IPS-15b (cell line): ENCODE data around the gene MEOX1.

Experiments
- H3K27me3 ChIP-seq: one replicate; pipeline ENCODE4 v1.6.1; 2013; ENCODE audit warnings: low read length; ENCODE audit not compliant: control insufficient read depth, insufficient read depth
- H3K36me3 ChIP-seq: one replicate; pipeline ENCODE4 v1.6.1; 2013; ENCODE audit warnings: low read length; ENCODE audit not compliant: control insufficient read depth, insufficient read depth
- H3K4me1 ChIP-seq: one replicate; pipeline ENCODE4 v1.6.1; 2013; ENCODE audit warnings: mild to moderate bottlenecking, low read length; ENCODE audit not compliant: control insufficient read depth, insufficient read depth
- H3K4me3 ChIP-seq: one replicate; pipeline ENCODE4 v1.5.1; 2013; ENCODE audit warnings: low read depth, low read length
- H3K9ac ChIP-seq: one replicate; pipeline ENCODE4 v1.6.1; 2013; ENCODE audit warnings: low read depth, mild to moderate bottlenecking, low read length
- H3K9me3 ChIP-seq: one replicate; pipeline ENCODE4 v1.6.1; 2013; ENCODE audit warnings: mild to moderate bottlenecking, low read length; ENCODE audit not compliant: control insufficient read depth, insufficient read depth

MEOX1 gene

DNA sequence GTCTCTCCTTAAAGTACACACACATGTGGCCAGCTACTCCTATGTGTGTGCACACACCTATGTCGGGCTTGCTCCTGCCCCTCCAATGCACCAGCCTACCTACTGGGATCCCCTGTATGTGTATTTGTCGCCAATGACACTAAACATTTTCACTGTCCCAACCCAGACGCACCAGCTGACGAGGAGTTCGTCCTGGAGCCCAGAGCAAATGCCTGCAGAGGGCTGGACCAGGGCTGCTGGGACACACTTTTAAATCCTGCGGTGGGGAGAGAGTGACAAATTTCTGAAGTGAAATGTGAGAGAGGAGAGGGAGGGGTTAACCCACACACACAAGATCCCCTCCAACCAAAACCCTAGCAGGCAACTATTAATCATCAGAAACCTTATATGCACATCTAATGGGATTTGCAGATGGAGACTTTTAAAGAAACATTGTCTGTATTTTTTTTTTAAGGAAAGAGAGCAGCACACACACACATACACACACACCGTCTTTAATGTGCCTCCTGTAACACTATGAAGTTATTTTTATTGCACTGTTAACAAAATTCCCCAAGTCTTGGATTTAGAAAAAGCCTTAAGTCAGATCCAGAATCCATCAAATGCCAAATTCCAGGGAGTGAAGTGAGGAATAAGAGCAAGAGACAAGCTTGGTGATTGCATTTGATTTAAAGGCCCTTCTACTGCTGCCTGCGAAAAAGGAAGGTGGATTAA, at the start of gene MEOX1:
MEOX1 (minus strand) TSS at position 224 of the 714 bp plus-strand sequence. CDS start 388 bp downstream, outside the sequence.
- H3K27me3 ChIP-seq = no peaks in the 10 kb centered on the region
- H3K4me1 ChIP-seq = peaks cover 6% of the 10 kb centered on the region
- H3K9ac ChIP-seq = no peak within 1 kb of the TSS
- no peaks in the 10 kb centered on the region for H3K9me3 ChIP-seq
- no peaks in the 10 kb centered on the region for H3K36me3 ChIP-seq
- no peak within 1 kb of the TSS for H3K4me3 ChIP-seq

DNA sequence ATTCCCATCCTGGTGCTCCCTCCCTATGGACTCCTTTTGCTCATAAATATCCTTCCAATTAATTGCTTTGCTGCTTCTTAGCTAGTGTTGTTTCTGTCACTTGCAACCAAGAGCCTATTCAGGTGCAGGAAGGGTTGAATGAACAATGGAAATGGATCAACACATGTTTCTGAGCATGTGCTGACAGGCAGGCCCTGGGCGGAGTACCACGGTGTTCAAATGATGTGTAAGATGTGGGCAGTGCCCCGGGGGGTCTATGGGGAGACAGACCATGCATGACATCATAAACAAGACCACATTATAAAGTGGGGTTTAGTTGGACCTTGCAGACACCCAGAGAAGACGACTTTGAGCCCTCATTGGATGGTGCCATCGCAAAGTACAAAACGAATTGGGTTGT, 48.4 kb upstream of the MEOX1 start:
- no peaks in the 10 kb centered on the region for H3K4me1 ChIP-seq
- peaks cover 38% of the 10 kb centered on the region for H3K27me3 ChIP-seq
- no peaks in the 10 kb centered on the region for H3K36me3 ChIP-seq
- no peaks in the 10 kb centered on the region for H3K9me3 ChIP-seq
- H3K4me3 ChIP-seq = no peak overlapping the region
- no peak overlapping the region for H3K9ac ChIP-seq

DNA sequence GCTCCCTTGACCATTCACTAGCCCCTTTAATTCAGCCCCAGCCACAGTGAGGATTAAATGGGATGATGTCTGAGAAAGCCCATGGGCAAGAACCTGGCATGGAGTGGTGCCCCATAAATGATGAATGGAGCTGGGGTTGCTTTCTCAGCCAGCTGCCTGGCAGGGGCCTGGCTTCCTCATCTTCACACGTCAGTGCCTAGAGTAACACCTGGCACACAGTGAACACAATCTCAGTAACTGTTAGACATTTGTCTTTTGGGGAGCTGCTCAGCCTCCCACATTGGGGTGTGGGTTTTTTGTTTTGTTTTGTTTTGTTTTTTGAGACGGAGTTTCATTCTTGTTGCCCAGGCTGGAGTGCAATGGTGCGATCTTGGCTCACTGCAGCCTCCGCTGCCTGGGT, 47.5 kb upstream of the MEOX1 start:
- no peak overlapping the region for H3K4me3 ChIP-seq
- H3K9ac ChIP-seq = no peak overlapping the region
- no peaks in the 10 kb centered on the region for H3K36me3 ChIP-seq
- no peaks in the 10 kb centered on the region for H3K9me3 ChIP-seq
- no peaks in the 10 kb centered on the region for H3K4me1 ChIP-seq
- peaks cover 29% of the 10 kb centered on the region for H3K27me3 ChIP-seq

DNA sequence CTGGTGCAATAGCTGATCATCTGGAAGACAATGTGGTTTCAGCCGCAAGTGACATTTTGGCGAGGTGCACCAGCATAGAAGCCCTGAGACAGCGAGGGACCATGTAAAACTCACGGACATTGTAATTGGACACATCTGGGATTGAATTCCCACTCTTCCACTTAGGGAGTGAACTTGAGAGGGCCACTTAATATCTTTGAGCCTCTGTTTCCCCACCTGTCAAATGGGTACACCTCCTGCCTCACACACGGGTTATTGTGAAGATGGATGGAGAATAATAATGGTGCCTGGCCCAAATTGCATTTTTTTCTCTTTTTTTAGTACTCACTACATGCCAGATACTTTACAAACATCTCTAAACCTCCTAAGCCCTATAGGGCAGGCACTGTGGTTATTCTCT, 45.5 kb upstream of the MEOX1 start:
- H3K9ac ChIP-seq = no peak overlapping the region
- H3K4me3 ChIP-seq = no peak overlapping the region
- H3K4me1 ChIP-seq = peaks cover 3% of the 10 kb centered on the region
- H3K27me3 ChIP-seq = peaks cover 11% of the 10 kb centered on the region
- H3K9me3 ChIP-seq = no peaks in the 10 kb centered on the region
- H3K36me3 ChIP-seq = no peaks in the 10 kb centered on the region

DNA sequence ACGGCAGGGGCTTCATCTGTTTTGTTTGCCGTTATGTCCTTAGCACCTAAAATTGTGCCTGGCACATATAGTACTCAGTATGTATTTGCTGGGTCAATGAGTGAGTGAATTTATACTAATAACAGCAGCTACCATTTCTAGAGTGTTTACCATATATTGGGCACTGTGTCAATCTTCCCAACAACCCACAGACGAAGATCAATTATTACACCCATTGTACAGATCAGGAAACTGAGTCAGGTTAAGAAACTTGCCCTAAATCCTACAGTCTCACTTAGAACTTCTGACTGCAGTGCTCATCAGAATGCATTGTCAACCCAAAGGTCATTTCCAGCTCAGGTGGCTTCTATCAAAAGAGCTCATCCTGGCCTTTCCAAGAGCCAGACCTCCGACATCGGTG, 44.5 kb upstream of the MEOX1 start:
- Histone ChIP-seq H3K27me3 (peaks cover 6% of the 10 kb centered on the region), H3K9ac (no peak overlapping the region), H3K4me1 (peaks cover 4% of the 10 kb centered on the region), H3K36me3 (no peaks in the 10 kb centered on the region), H3K4me3 (no peak overlapping the region), H3K9me3 (no peaks in the 10 kb centered on the region)

DNA sequence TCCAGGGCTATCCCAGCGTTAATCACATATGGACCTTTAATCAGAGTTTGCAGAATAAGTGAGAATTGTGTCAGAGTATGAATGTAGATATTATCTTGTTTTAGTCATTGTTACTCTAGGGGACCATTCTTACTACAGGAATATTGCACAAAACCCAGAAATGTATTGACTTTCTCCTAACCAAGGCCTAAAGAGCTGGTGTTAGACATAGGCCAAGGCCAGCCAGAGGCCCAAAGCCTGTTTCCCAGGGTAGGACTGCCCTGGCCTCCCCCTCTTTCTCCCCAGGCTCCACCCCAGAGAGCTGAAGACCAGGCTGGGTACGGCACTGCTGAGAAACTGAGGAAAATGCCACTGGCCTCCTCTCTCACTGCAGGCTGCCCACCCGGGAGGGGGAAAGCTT, 41.9 kb upstream of the MEOX1 start:
- Histone ChIP-seq H3K9me3 (no peaks in the 10 kb centered on the region), H3K9ac (no peak overlapping the region), H3K27me3 (no peaks in the 10 kb centered on the region), H3K4me3 (no peak overlapping the region), H3K4me1 (peaks cover 6% of the 10 kb centered on the region), H3K36me3 (no peaks in the 10 kb centered on the region)

DNA sequence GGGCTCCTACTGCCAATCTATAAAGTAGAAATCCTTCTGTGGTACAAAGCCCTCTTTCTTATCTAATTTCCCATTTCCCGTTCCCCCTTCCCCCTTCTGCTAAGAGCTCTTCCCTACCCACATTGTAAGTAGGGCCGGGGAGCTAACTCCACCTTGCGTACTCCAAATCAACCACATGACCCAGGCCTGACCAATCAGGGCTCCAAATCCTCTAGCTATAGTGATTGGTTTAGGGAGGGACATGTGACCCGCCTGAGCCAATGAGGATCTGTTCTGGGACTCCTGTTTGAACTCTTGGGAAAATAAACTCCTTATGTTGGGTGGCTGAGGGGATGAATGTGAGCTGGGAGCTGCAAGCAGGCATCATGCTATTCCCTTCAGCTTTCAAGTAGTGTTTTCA, 40.9 kb upstream of the MEOX1 start:
- Histone ChIP-seq H3K4me1 (peaks cover 6% of the 10 kb centered on the region), H3K4me3 (no peak overlapping the region), H3K36me3 (no peaks in the 10 kb centered on the region), H3K9me3 (no peaks in the 10 kb centered on the region), H3K27me3 (no peaks in the 10 kb centered on the region), H3K9ac (no peak overlapping the region)

DNA sequence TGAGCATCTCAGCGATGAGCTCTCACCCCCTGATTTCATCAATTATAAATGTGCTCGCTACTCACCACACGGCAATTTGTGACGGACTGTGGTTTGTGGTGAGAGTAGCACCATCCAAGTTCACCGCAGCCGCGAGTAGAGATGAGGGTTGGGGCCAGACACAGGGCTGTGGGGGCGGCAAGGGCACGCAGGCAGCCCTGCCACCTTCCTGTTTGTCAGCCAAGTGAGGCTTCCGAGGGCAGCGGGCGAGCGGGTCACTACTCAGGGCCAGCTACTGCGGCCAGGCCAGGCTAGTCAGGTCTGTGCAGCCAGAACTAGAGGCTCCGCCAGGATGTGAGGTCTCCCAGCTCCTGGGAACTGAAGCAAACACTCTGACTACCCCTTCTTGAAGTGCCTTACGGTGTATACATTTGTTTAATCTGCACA, 39.6 kb upstream of the MEOX1 start:
- Histone ChIP-seq H3K4me1 (peaks cover 6% of the 10 kb centered on the region), H3K4me3 (no peak overlapping the region), H3K36me3 (no peaks in the 10 kb centered on the region), H3K9ac (no peak overlapping the region), H3K9me3 (no peaks in the 10 kb centered on the region), H3K27me3 (no peaks in the 10 kb centered on the region)

DNA sequence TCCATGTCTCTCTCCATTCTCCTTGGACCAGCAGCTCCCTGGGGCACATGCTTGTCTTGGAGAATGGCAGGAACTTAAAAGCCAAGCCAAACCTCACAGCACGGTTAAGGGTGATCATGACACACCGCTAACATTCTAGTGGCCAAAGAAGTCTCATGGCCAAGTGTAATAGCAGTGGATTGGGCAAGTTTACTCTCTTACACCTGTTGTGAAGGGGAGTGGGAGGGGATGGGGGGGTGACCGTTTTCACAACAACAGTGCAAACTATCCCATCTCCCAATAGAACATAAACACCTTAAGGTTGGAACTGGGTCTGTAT, 37.7 kb upstream of the MEOX1 start:
- Histone ChIP-seq H3K9me3 (no peaks in the 10 kb centered on the region), H3K27me3 (no peaks in the 10 kb centered on the region)

DNA sequence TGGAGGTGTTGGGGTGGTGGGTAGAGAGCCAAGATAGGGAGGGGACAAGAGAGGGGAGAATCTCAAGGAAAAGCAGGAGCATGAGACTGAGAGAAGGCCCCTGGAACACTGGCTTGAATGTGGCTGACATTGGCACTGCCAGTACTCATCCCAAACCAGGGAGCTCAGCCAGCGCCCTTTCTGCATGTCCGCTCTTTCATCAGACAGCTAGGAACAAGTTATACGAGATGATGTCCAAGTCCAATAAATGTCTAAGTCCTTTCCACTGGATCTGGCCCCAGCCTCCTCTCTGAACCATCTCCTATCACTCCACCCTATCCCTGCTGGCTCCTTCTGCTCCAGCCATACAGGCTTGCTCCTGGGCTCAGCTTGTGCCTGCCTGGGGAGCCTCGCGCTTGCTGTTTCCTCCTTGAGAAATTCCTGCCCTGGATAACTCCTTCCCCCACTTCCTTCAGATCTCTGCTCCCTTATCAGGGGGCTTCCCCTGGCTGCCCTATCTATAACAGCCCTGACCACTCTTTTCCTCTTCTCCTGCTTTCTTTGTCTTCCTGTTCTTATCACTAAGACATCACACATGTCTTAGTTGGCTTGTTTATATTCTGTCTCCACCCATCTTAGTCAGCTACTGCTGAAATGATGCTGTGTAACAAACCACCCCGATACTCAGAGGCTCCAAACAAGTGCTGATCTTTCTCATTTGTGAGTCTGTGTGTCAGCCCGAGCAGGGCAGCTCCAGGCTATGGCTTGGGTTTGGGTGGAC, 37.1 kb upstream of the MEOX1 start:
- no peak overlapping the region for H3K4me3 ChIP-seq
- no peaks in the 10 kb centered on the region for H3K9me3 ChIP-seq
- no peak overlapping the region for H3K9ac ChIP-seq
- H3K4me1 ChIP-seq = peaks cover 3% of the 10 kb centered on the region
- no peaks in the 10 kb centered on the region for H3K36me3 ChIP-seq
- no peaks in the 10 kb centered on the region for H3K27me3 ChIP-seq

More for the DNA sequence above, 37.7 kb upstream of the MEOX1 start:
- Histone ChIP-seq H3K4me3 (no peak overlapping the region), H3K4me1 (peaks cover 6% of the 10 kb centered on the region), H3K36me3 (no peaks in the 10 kb centered on the region), H3K9ac (no peak overlapping the region)

DNA sequence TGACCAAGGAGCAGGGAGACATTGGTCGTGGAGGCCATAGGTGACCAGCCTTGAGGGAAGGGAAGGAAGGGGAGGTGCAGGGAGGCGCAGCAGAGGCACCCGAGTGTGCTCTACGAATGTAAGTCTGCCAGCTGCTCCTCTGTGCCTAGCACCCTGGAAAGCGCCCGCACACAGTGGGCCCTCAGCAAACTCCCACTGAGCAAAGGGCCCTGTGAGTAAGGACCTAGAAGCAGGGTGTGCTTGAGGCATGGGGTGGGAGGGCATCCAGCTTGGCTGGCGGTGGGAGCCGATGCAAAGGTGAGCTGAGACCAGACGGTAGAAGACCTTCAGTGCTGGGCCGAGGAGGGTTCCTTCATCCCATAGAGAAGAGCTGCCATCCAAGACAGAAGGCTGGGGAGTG, 36.2 kb upstream of the MEOX1 start:
- Histone ChIP-seq H3K27me3 (no peaks in the 10 kb centered on the region), H3K9ac (no peak overlapping the region), H3K4me1 (peaks cover 3% of the 10 kb centered on the region), H3K4me3 (no peak overlapping the region), H3K9me3 (no peaks in the 10 kb centered on the region), H3K36me3 (no peaks in the 10 kb centered on the region)

DNA sequence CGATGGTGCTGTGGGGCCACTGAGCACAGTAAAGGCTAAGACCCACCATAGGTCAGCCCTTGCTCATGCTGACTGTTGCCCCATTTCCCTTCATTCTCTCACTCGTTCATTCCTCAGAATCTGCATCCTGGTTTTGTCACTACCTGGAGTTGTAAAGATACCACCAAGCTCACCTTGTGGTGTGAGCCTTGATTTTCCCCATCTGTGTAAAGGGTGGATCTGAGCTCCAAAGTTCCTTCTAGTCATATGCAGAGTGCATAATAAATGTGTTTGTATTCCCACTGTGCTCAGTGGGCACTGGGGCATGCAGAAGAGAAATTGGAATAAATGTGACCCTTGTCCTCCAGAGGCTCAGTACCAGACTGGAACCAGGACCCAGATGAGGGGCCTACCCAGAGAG, 35.2 kb upstream of the MEOX1 start:
- Histone ChIP-seq H3K9ac (no peak overlapping the region), H3K36me3 (no peaks in the 10 kb centered on the region), H3K27me3 (no peaks in the 10 kb centered on the region), H3K9me3 (no peaks in the 10 kb centered on the region), H3K4me1 (peaks cover 3% of the 10 kb centered on the region), H3K4me3 (no peak overlapping the region)
